Endothelial cell of umbilical vein (primary cell): Measurements from ENCODE around the gene ALDH5A1. TPM values are rescaled to one million over a fixed set of nuclear protein-coding genes. Genes with fewer than 3 reads are reported as not detected.

ENCODE experiments used
- BruUV-seq: library from RNA; stranded (reverse); fragments of 400-500 nt; replicated peaks from 2 replicates; lab custom pipeline; 2021; lab: Mats Ljungman, UMichigan
- CTCF ChIA-PET: fragments of 300-600, 350-600 bp; sonication (Branson Sonifier 250); formaldehyde crosslinking; loops from one replicate; lab custom pipeline; 2021; ENCODE audit warnings: antibody characterized with exemption, inconsistent platforms; lab: Charles Lee
- POLR2A ChIA-PET: fragments of 300-600, 350-600 bp; sonication (Branson Sonifier 250); formaldehyde crosslinking; loops from one replicate; lab custom pipeline; 2021; ENCODE audit warnings: antibody characterized with exemption, inconsistent platforms; lab: Charles Lee
- DNase-seq: peaks from one replicate; pipeline ENCODE4 v3.0.0-alpha.2; 2011; ENCODE audit warnings: low read depth, low spot score
- FAIRE-seq: peaks from 2 replicates; lab custom pipeline; 2011; peaks lifted over from hg19 to GRCh38; lab: Jason Lieb, UNC
- H2AFZ ChIP-seq: 2 replicates; pipeline ENCODE4 v1.6.0; 2012; ENCODE audit warnings: low read depth, low read length, control low read depth, inconsistent platforms
- H3K27ac ChIP-seq: 2 replicates; pipeline ENCODE4 v1.5.1; 2011; ENCODE audit warnings: low read depth, mild to moderate bottlenecking, control low read depth, low read length, moderate library complexity; ENCODE audit not compliant: insufficient read depth
- H3K27me3 ChIP-seq, 2 experiments: 2 replicates each; pipeline versions ENCODE4 v1.6.0 to v1.6.1; 2011; ENCODE audit warnings: low read length in 2 of 2, mixed read lengths in 1 of 2; ENCODE audit not compliant: control insufficient read depth in 2 of 2, insufficient read depth in 2 of 2
- H3K36me3 ChIP-seq, 2 experiments: 2 replicates in 1 of 2; 3 replicates in 1 of 2; pipeline ENCODE4 v1.5.1; 2011; ENCODE audit warnings: low read length in 2 of 2, mild to moderate bottlenecking in 1 of 2, moderate library complexity in 1 of 2; ENCODE audit not compliant: control insufficient read depth in 2 of 2, insufficient read depth in 2 of 2; ENCODE audit errors: extremely low read depth in 1 of 2
- H3K4me1 ChIP-seq: 3 replicates; pipeline ENCODE4 v1.5.1; 2011; ENCODE audit warnings: mild to moderate bottlenecking, low read length; ENCODE audit not compliant: control insufficient read depth, insufficient read depth; ENCODE audit errors: extremely low read depth
- H3K4me2 ChIP-seq: 2 replicates; pipeline ENCODE4 v1.6.1; 2011; ENCODE audit warnings: low read length, control low read depth, mixed read lengths; ENCODE audit not compliant: insufficient read depth
- H3K4me3 ChIP-seq, 3 experiments: fragments of 200-600 bp in 1 of 3; sonication (generic), shearing (Covaris generic) in 1 of 3; replicated peaks in 1 of 3; 2 replicates each; pipeline ENCODE4 v1.5.1; 2011 to 2016; ENCODE audit warnings: control low read depth in 3 of 3, low read length in 3 of 3, mild to moderate bottlenecking in 2 of 3, inconsistent platforms in 1 of 3, low read depth in 1 of 3, moderate library complexity in 1 of 3; ENCODE audit not compliant: insufficient read depth in 1 of 3
- H3K79me2 ChIP-seq: 2 replicates; pipeline ENCODE4 v1.6.0; 2012; ENCODE audit warnings: low read length, inconsistent platforms; ENCODE audit not compliant: control insufficient read depth, insufficient read depth
- H3K9ac ChIP-seq: replicated peaks from 2 replicates; pipeline ENCODE3; 2011; ENCODE audit warnings: low read length, control low read depth; ENCODE audit not compliant: insufficient read depth; ENCODE audit errors: extremely low read depth
- H3K9me1 ChIP-seq: replicated peaks from 3 replicates; pipeline ENCODE4 v1.6.0; 2011; ENCODE audit warnings: mild to moderate bottlenecking, low read length; ENCODE audit not compliant: control insufficient read depth, insufficient read depth; ENCODE audit errors: extremely low read depth
- H3K9me3 ChIP-seq: replicated peaks from 2 replicates; pipeline ENCODE4 v1.5.1; 2012; ENCODE audit warnings: low read length, inconsistent platforms; ENCODE audit not compliant: control insufficient read depth, insufficient read depth
- H4K20me1 ChIP-seq: replicated peaks from 2 replicates; pipeline ENCODE3; 2011; ENCODE audit warnings: mild to moderate bottlenecking, low read length; ENCODE audit not compliant: control insufficient read depth, insufficient read depth; ENCODE audit errors: extremely low read depth
- CTCF ChIP-seq, 2 donors: IDR thresholded peaks; 1 replicate in 1 of 2; 2 replicates in 1 of 2; pipeline ENCODE4 v1.5.1; 2011; ENCODE audit warnings: low read length in 2 of 2, mild to moderate bottlenecking in 2 of 2, moderate library complexity in 2 of 2, control low read depth in 1 of 2, inconsistent platforms in 1 of 2, low read depth in 1 of 2; ENCODE audit not compliant: insufficient read depth in 1 of 2; ENCODE audit errors: extremely low read depth in 1 of 2
- EZH2 ChIP-seq: IDR thresholded peaks from 2 replicates; pipeline ENCODE4 v1.6.1; 2012; ENCODE audit warnings: borderline replicate concordance, low read depth, mild to moderate bottlenecking, moderate library complexity, low read length, inconsistent platforms; ENCODE audit not compliant: severe bottlenecking
- JUN ChIP-seq: IDR thresholded peaks from 2 replicates; pipeline ENCODE4 v1.6.1; 2011; ENCODE audit warnings: borderline replicate concordance, low read depth; ENCODE audit not compliant: insufficient read length, insufficient read depth
- MAX ChIP-seq: IDR thresholded peaks from 2 replicates; pipeline ENCODE4 v1.6.1; 2011; ENCODE audit not compliant: insufficient read depth, insufficient read length
- MYC ChIP-seq: IDR thresholded peaks from one replicate; pipeline ENCODE4 v1.6.1; 2011; ENCODE audit warnings: mild to moderate bottlenecking, low read depth, low read length
- POLR2A ChIP-seq: IDR thresholded peaks from 2 replicates; pipeline ENCODE4 v1.6.1; 2012; ENCODE audit warnings: low read depth, mild to moderate bottlenecking, control low read depth, low read length
- POLR2AphosphoS5 ChIP-seq: IDR thresholded peaks from 2 replicates; pipeline ENCODE4 v1.6.1; 2012; ENCODE audit warnings: low read depth, mild to moderate bottlenecking, control low read depth, low read length, moderate library complexity; ENCODE audit not compliant: insufficient read depth
- dilution Hi-C: fragments of 300-500 bp; cut with MboI; formaldehyde crosslinking; loops from one replicate; pipeline ENCODE4 v1.15.0; 2019; ENCODE audit warnings: low sequenced_read_pairs; ENCODE audit not compliant: extremely low pct_ligation_motif_present
- intact Hi-C: fragments of 100-400 bp; cut with micrococcal nuclease; formaldehyde crosslinking; loops from one replicate; pipeline ENCODE4 v1.10.0; 2022
- polyA plus RNA-seq, 4 experiments: library from polyadenylated mRNA; depleted of rRNA in 3 of 4; stranded (reverse) in 3 of 4; unstranded in 1 of 4; fragments of >200 nt; gene quantifications; 2 replicates each; pipeline versions ENCODE4 v1.2.1 to v1.2.3, GENCODE V29; 2011 to 2012; ENCODE audit warnings: missing spikeins in 1 of 4
- total RNA-seq: library from RNA; stranded (reverse); gene quantifications from 2 replicates; pipeline ENCODE4 v1.2.3, GENCODE V29; 2021

ALDH5A1 gene
- total and polyA plus RNA-seq, 2 donors (not counting 3 experiments of a cell fraction or from before 2014, with no cell fraction given): 0.51 to 1.1 TPM

GRCh38 chr6:24554474-24554873, 59.7 kb downstream of the ALDH5A1 start:
- intact Hi-C loops: no loop called here
- no peak for DNase-seq
- Histone ChIP-seq H4K20me1 (no peaks in the 10 kb centered on the region), H3K9ac (no peak overlapping the region), H3K4me1 (no peaks in the 10 kb centered on the region), H3K9me3 (no peaks in the 10 kb centered on the region), H3K9me1 (no peaks in the 10 kb centered on the region), H2AFZ (no peak overlapping the region), H3K36me3 (no peaks in the 10 kb centered on the region), H3K27me3 (no peaks in the 10 kb centered on the region), H3K4me3 (no peak overlapping the region), H3K79me2 (no peaks in the 10 kb centered on the region), H3K4me2 (no peak overlapping the region), H3K27ac (no peak overlapping the region)
- FAIRE-seq: no peak
- ChIA-PET CTCF (interaction anchor here (0.8 kb wide), 1 partner anchor 10 kb away, joined by 3 read pairs; no protein-coding TSS in a partner anchor), POLR2A (no interaction called here)
- no TSS peak for BruUV-seq
- no peak for TF ChIP-seq POLR2AphosphoS5
- TF ChIP-seq MAX: no peak
- no peak for TF ChIP-seq POLR2A
- TF ChIP-seq MYC: no peak
- TF ChIP-seq EZH2: no peak
- no peak for TF ChIP-seq CTCF (IDR thresholded peaks at IDR 0.05; ENCODE audit: extremely low read depth in 1 of 2, insufficient read depth in 1 of 2, low read depth in 1 of 2, low read length in 2 of 2)
- no peak for TF ChIP-seq JUN
- dilution Hi-C loops: no loop called here
